Adipocyte (in vitro differentiated cells): ENCODE measurements around the gene GPD2.
"Not testable (repeated sequence)": the region's sequence is repeated elsewhere in the genome, so short reads cannot be mapped to it uniquely, and the experiment has no call there.

Source experiments
- DNase-seq: peaks from one replicate; pipeline ENCODE4 v3.0.0-alpha.2; 2015; ENCODE audit warnings: low read depth
- H3K27me3 ChIP-seq: replicated peaks from 2 replicates; pipeline ENCODE4 v1.7.0; 2013; ENCODE audit warnings: mild to moderate bottlenecking, low read length, moderate library complexity; ENCODE audit not compliant: control insufficient read depth, insufficient read depth
- H3K36me3 ChIP-seq: 2 replicates; pipeline ENCODE4 v1.7.0; 2013; ENCODE audit warnings: low read length, mild to moderate bottlenecking, moderate library complexity; ENCODE audit not compliant: control insufficient read depth, insufficient read depth, severe bottlenecking
- H3K4me1 ChIP-seq: 2 replicates; pipeline ENCODE4 v1.7.0; 2013; ENCODE audit warnings: mild to moderate bottlenecking, low read length, moderate library complexity; ENCODE audit not compliant: control insufficient read depth, insufficient read depth
- H3K4me3 ChIP-seq: 2 replicates; pipeline ENCODE4 v1.7.0; 2013; ENCODE audit warnings: mild to moderate bottlenecking, low read length, moderate library complexity
- H3K9ac ChIP-seq: 2 replicates; pipeline ENCODE4 v1.7.0; 2013; ENCODE audit warnings: mild to moderate bottlenecking, low read length, moderate library complexity
- H3K9me3 ChIP-seq: 2 replicates; pipeline ENCODE4 v1.7.0; 2013; ENCODE audit warnings: mild to moderate bottlenecking, low read length, moderate library complexity; ENCODE audit not compliant: control insufficient read depth

Gene GPD2

GRCh38 chr2:156511803-156512202 lies 75.6 kb downstream of the GPD2 start:
- DNase-seq: no peak
- H3K9ac ChIP-seq: no peak overlapping the region
- no peak overlapping the region for H3K4me3 ChIP-seq
- H3K4me1 ChIP-seq: peaks cover 12% of the 10 kb centered on the region
- no peaks in the 10 kb centered on the region for H3K9me3 ChIP-seq
- H3K27me3 ChIP-seq: no peaks in the 10 kb centered on the region
- H3K36me3 ChIP-seq: peaks cover 24% of the 10 kb centered on the region

- Histone ChIP-seq H3K4me1 (peaks cover 12% of the 10 kb centered on the region), H3K36me3 (peaks cover 24% of the 10 kb centered on the region), H3K9ac (no peak overlapping the region), H3K27me3 (no peaks in the 10 kb centered on the region), H3K4me3 (no peak overlapping the region), H3K9me3 (no peaks in the 10 kb centered on the region)
- peak; percentile 15 for DNase-seq
Measured at GRCh38 chr2:156512451-156512850, 76.3 kb downstream of the GPD2 start.

- Histone ChIP-seq H3K4me3 (no peak overlapping the region), H3K9ac (no peak overlapping the region), H3K27me3 (no peaks in the 10 kb centered on the region), H3K4me1 (peaks cover 12% of the 10 kb centered on the region), H3K9me3 (no peaks in the 10 kb centered on the region), H3K36me3 (peaks cover 24% of the 10 kb centered on the region)
- no peak for DNase-seq
Measured at GRCh38 chr2:156513219-156513618, 77.0 kb downstream of the GPD2 start.

- DNase-seq: no peak
Measured at GRCh38 chr2:156517419-156517818, 81.2 kb downstream of the GPD2 start.

GRCh38 chr2:156518138-156518537 lies 82.0 kb downstream of the GPD2 start:
- Histone ChIP-seq H3K4me3 (no peak overlapping the region), H3K27me3 (no peaks in the 10 kb centered on the region)

More at GRCh38 chr2:156517419-156517818, 81.2 kb downstream of the GPD2 start:
- Histone ChIP-seq H3K27me3 (no peaks in the 10 kb centered on the region), H3K4me3 (no peak overlapping the region), H3K9ac (no peak overlapping the region), H3K4me1 (no peaks in the 10 kb centered on the region), H3K36me3 (peaks cover 19% of the 10 kb centered on the region), H3K9me3 (no peaks in the 10 kb centered on the region)

GRCh38 chr2:156522864-156523440 lies 86.8 kb downstream of the GPD2 start:
- H3K9ac ChIP-seq: no peak overlapping the region
- no peaks in the 10 kb centered on the region for H3K27me3 ChIP-seq
- H3K9me3 ChIP-seq: no peaks in the 10 kb centered on the region
- no peaks in the 10 kb centered on the region for H3K4me1 ChIP-seq
- H3K4me3 ChIP-seq: no peak overlapping the region
- no peaks in the 10 kb centered on the region for H3K36me3 ChIP-seq
- DNase-seq: no peak

More at GRCh38 chr2:156518138-156518537, 82.0 kb downstream of the GPD2 start:
- Histone ChIP-seq H3K4me1 (no peaks in the 10 kb centered on the region), H3K9ac (no peak overlapping the region), H3K9me3 (no peaks in the 10 kb centered on the region), H3K36me3 (peaks cover 13% of the 10 kb centered on the region)
- no peak for DNase-seq

- Histone ChIP-seq H3K36me3 (no peaks in the 10 kb centered on the region), H3K4me1 (no peaks in the 10 kb centered on the region), H3K4me3 (no peak overlapping the region), H3K27me3 (no peaks in the 10 kb centered on the region), H3K9ac (no peak overlapping the region), H3K9me3 (no peaks in the 10 kb centered on the region)
- no peak for DNase-seq
Measured at GRCh38 chr2:156526950-156527636, 90.9 kb downstream of the GPD2 start.

- H3K27me3 ChIP-seq, DNase-seq, H3K4me3 ChIP-seq, H3K4me1 ChIP-seq, H3K9ac ChIP-seq, H3K9me3 ChIP-seq, H3K36me3 ChIP-seq: not testable (repeated sequence)
Measured at GRCh38 chr2:156528583-156528982, 92.4 kb downstream of the GPD2 start.

- H3K9me3 ChIP-seq: no peaks in the 10 kb centered on the region
- no peak for DNase-seq
- no peak overlapping the region for H3K4me3 ChIP-seq
- no peaks in the 10 kb centered on the region for H3K27me3 ChIP-seq
- peaks cover 16% of the 10 kb centered on the region for H3K4me1 ChIP-seq
- H3K36me3 ChIP-seq: no peaks in the 10 kb centered on the region
- no peak overlapping the region for H3K9ac ChIP-seq
Measured at GRCh38 chr2:156532989-156533388, 96.8 kb downstream of the GPD2 start.

- H3K9me3 ChIP-seq: no peaks in the 10 kb centered on the region
- H3K9ac ChIP-seq: no peak overlapping the region
- H3K36me3 ChIP-seq: no peaks in the 10 kb centered on the region
- H3K4me1 ChIP-seq: peaks cover 32% of the 10 kb centered on the region
- H3K4me3 ChIP-seq: no peak overlapping the region
- no peaks in the 10 kb centered on the region for H3K27me3 ChIP-seq
- no peak for DNase-seq
Measured at GRCh38 chr2:156536534-156536933, 100.4 kb downstream of the GPD2 start.

GRCh38 chr2:156537141-156537540 lies 101.0 kb downstream of the GPD2 start:
- no peaks in the 10 kb centered on the region for H3K9me3 ChIP-seq
- H3K4me3 ChIP-seq: peak overlapping the region; percentile 71
- H3K4me1 ChIP-seq: peaks cover 32% of the 10 kb centered on the region
- DNase-seq: peak; percentile 77
- no peaks in the 10 kb centered on the region for H3K27me3 ChIP-seq
- no peaks in the 10 kb centered on the region for H3K36me3 ChIP-seq
- peak overlapping the region; percentile 5 for H3K9ac ChIP-seq
